HG03457 (cell line): Measurements from ENCODE around the gene GNPDA1.

ENCODE experiments used
- ATAC-seq: cut with Tn5 transposase; IDR thresholded peaks from one replicate; pipeline ENCODE4 v1.9.1; 2021; ENCODE audit warnings: moderate number of reproducible peaks; ENCODE audit not compliant: unreplicated experiment

GNPDA1 gene

DNA sequence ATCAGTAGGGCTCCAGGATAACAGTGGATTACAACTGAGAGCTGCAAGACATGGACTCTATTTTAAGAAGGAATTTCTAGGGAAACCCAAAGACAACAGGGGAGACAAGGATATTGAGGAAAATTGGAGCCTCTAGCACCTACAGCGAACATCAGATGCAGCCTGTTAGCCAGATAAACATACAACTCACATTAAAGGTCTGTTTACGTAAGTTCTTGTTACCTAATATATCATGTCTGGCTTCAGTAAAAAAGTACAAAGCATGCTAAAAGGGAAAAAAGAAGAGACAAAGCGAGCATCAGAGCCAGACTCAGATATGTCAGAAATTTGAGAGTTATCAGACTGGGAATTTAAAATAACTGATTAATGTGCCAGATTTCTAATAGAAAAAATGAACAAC lies 17.2 kb downstream of the GNPDA1 start:
- ATAC-seq: no peak

DNA sequence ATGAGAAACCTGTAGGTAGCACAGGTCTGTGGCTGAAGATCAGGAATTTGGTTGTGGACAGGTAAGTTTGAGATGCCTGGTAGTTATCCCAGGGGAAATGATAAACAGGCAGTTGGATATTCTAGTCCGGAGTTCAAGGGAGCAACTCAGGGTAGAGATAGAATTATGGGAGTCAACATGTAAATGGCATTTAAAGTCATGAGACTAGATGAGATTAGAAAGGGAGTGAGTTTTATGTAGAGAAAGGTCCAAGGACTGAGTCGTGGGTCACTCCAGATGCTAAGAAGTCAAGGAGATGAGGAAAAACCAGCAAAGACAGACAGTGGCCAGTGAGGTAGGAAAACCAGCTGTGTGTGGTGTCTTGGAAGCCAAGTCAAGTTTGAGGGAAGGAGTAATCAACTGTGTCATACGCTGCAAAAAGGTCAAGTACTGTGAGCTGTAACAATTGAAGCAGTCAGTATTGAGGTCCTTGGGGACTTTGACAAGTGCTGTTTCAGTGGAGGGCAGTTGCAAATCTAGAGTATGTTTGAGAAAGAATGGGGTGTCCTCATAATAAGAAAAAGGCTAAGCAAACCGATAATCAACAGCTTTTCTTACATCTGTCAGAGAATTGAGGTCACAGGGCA lies 18.2 kb downstream of the GNPDA1 start:
- no peak for ATAC-seq

DNA sequence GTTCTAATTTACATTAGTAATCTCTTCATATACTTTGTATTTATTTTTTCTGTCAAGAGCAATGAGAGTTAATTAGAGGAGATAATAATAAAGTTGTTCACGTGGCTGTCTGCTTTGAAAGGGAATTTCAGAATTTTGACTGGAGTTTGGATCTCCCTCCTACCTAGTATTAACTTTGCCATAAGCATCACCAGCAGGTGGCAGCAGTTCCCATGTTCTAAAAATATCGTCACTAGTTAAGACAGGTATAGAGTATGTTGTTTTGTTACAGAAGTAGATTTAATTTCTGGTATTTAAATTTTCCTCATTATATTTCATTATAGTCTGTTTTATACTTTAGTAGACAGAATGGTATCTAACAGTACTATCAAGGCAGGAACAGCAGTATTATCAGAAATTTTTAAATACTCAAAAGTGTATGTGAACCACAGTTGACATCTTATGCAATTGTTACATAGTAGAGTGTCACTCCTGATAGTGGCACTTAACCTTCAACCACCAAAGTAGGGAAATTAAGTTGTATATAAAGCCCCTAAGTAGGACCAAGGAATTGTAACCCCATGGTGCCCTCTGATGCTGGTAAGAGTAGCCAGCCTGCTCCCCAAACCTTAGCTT lies 20.4 kb downstream of the GNPDA1 start:
- ATAC-seq: no peak

DNA sequence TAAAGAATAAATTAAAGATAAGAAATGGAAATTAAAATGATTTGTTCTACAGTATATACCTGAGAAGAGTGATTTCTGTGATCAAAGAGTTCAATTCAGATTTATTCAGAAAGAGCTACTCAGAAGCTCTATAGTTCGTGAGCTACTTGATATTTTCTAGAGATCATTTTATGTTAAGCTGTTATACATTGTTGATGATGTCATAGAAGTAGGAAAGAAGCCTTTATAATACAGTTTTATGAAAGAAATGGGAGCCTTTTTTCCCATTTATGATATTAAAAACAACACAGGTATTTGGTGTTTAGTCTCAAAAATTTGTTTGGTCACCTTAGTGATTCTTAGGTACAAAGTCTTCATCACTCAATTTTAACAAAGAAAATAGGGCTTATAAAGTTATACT lies 23.1 kb downstream of the GNPDA1 start:
- ATAC-seq: no peak

DNA sequence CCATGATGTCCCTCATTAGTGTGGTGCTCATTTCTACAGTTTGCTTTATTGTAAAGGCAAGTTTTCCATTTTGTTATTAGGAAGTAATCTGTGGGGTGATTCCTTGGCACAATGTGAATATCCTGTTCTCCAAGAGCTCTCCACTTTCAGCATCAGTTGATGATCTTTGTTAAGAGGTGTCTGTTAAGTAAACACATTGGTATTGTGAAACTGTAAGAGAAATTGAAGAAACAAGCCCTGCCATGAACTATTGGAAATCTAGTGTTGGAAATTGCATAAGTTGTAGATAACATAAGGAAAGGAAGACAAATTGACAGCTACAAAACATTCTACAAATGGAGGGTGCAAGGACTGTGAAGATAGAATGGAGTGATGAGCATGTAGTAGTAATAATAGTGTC lies 26.8 kb downstream of the GNPDA1 start:
- ATAC-seq: no peak

DNA sequence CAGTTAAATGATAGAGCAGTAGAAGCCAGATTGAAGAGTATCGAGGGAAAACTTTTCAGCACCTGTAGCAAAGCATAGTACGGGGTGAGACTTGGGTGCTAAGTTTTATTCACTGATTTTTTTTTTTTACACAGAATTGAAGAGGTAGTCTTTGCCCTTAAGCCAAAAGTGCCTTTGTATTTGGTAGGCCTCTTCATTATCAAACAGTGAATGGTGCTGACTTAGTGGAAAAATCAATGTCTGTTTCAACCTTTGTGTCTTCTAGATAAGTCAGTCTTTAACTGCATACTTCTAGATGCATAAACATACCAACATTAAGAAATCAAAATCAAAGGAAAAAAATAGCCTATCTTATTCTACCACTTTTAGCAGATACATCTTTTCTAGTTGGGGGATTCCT lies 30.2 kb downstream of the GNPDA1 start:
- no peak for ATAC-seq

DNA sequence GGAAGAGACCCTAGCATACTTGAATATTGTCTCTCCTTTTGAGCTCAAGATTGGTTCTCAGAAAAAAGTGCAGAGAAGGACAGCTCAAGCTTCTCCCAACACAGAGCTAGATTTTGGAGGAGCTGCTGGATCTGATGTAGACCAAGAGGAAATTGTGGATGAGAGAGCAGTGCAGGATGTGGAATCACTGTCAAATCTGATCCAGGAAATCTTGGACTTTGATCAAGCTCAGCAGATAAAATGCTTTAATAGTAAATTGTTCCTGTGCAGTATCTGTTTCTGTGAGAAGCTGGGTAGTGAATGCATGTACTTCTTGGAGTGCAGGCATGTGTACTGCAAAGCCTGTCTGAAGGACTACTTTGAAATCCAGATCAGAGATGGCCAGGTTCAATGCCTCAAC lies 34.4 kb downstream of the GNPDA1 start:
- ATAC-seq: no peak

DNA sequence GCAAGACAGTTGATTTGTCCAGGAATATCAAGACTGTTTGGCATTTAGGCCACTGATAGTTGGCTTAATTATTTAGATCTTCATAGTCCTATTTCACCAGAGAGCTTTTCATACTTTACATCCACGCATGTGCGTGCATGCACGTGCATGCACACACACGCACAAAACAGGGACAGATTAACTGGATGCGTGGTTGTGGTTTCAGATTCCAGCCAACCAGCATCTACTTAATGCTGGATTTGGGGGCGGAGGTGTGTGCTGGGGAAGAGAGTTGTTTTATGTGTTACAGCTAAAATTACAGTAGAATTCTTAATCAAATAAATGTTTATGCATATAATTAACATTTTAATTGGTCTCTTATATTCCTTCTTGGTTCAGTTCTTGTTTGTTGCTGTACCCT lies 36.7 kb downstream of the GNPDA1 start:
- no peak for ATAC-seq

DNA sequence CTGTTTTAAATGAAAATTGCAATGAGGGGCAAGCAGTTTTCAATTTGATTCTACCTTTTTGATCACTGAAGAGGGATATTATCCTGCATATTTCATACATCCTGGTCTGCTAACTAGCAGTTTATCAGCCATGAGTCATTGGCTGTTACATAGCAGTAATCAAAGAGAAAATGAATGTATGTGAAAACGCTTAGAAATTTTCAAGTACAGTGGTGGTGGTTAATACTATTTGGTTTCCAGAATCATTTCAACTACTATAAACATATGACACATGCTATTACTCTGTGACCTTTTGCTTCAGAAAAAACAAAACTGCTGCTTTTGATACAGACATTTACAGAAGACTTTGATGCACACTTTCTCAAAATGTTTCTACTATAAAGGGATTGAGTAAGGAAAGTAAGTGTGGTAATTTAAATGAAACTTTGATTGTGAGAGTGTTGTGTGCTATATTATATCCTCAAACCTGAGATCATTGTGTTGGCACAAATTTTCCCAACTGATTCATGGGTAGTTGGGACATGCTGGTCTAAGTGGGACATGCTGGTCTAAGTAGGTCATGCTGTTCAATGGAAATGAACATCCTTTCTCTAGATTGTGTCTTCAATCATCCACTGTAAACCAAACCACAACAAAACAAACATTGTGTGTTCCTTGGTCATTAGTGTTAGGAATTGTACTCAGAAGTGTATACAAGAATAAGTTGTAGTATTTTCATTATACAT lies 38.8 kb downstream of the GNPDA1 start:
- no peak for ATAC-seq

DNA sequence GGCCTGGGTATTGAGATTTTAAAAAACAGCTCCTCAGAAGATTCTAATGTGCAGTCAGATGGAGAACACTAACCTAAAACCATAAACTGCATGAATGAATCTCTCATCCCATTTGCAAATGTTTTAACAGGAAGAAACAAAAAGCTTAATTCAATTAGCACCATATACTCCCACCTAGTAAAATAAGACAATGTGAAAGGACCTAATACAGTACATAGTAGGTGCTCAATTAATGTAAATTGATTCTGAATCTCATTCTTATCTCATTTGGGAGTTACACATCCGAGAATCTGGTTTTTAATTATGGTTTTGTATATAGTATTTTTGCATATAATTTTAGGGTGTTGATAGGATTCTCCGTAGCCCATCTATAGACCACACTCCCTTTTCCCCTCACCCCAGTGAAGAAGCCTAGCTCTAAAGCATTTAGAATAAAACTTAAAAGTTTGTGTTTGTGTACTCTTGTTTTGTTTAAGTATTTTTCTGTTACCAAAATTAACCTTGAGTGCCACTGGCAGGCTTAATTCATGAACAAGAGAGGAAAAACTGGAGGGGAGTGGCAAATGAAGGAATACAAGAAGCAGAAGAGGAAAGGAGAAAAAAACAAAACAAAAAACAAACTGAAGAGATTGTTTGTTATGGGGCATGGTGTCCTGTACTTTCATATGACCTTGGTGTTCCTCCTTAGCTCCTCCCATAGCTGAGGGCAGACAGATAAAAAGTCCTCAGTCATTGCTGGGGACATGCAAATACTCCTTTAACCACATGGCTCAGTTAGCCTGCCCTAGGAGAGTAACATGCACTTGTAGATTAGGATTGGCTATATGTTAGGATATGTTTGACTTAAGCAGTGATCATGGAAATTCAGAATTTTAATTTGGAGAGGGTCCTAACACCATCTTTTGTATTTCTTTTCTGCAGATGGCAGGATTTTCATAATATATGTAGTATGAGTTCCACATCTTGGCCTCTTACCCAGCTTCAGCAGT lies 42.8 kb downstream of the GNPDA1 start:
- ATAC-seq: peak; percentile 45

DNA sequence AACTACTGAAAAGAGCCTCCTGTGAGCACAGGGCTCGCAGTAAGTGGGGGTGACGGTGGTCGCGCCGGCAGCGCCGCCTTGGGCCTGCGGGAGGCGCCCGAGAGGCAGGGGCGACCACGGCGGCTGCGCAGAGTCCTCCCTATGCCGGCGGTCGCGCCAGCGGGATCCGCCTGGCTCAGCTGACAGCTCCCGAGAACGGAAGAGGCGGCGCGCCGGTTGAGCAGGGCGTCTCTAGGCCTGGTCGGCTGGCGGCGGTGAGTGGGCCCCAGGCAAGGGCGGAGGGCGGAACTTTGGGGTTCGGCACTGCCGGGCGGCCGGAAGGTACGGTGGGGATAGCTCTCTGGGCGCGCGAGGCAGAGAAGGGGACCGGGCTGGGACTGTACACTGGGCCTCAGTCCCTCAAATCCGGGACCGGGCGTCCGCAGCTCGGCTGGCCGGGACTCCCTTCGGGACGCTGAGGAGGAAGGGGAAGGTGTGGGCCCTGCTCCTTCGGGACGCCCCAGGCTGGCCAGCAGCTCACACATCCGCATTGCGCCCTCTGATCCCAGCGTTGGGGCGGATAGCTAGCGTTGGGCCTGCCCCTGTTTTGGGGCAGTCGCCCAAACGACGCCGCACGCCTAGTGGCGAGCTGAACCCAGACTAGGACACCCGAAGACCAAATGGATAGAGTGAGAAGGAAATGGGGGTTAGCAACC lies 43.8 kb downstream of the GNPDA1 start, which contains the start of gene RNF14:
RNF14 (plus strand) TSS at position 192 of the 695 bp plus-strand sequence. CDS start 4,484 bp downstream, outside the sequence.
- peak; percentile 86 for ATAC-seq

DNA sequence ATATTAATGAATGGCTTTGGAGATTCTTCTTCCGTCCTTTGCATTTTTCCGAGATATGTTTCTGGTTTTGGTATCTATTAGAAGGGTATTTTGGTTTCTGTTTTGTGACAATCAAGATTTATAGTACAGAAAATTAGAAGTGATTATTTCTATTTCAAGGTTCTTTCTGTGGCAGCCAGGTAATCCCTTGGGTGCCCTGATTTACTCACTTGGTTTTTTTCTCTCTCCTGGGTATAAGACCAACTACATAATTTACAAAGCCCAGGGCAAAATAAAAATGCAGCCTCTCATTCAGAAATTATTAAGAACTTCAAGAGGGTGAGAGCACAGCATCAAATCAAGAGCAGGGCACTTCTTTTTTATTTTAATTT lies 45.9 kb downstream of the GNPDA1 start:
- no peak for ATAC-seq

DNA sequence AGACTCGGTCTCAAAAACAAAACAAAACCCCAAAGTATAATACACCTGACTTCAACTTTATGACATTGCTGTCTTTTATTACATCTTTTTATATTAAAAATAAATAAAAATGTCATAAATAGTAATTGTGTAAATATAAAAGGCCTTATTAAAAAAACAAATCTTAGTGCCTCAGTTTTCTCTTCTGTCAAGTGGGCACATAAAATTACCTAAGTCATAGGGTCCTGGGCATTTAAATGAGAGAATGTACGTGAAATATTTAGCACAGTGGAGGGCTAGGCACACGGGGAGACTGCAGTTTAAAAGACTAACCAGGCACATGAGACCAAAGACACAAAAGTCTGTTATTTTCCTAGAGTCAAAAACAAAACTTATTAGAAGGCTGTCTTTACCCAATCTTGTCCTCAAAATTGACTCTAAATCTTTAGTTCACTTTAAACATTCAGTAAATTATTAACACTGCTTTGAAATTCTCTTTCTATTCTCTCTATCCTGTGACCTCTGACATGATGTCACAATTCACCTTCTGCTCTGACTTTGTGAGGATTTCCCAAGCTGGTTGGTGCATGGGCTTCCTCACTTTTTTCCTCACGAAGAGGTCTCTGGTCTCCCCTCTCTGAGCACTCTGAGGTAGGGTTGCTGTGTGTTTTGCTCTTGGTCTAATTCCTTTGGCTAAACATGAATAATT lies 46.4 kb downstream of the GNPDA1 start:
- no peak for ATAC-seq

DNA sequence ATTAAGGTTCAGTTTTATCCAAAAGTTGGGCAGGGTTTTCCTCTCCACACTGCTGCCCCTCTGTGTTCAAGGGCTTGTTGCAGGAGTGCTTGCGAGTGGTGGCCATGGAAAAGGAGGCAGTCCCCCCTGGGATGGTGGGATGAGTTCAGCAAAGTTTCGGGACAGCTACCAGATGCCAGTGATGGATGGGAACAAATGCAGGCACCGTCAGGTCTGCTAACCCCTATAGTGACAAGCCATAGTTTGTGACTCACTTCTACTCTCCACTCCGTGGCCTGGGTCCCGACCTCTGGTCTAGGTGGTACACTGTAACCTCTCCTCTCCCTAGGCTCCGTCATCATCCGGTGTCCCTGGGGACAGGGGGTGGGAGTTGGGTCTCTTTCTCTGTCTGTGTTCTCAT lies 47.8 kb downstream of the GNPDA1 start:
- ATAC-seq: no peak

DNA sequence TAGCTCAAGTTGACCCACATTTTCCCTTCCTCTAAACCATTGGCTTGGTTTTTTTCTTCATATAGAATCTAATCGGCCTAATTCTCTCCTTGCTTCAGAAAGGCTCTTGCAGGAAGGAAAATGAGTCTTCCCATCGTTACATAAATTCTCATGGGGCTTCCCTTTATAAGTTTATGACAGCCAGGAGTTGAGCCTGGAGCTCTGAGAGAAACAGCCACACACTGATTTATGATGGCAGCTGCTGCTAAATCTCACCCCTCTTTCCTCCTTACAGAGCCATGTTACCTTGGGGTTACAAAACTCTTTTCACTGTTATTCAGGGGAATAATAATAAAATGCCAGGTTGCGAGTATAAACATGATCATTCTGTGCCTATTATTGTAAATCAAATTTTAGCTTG lies 49.1 kb downstream of the GNPDA1 start:
- no peak for ATAC-seq

DNA sequence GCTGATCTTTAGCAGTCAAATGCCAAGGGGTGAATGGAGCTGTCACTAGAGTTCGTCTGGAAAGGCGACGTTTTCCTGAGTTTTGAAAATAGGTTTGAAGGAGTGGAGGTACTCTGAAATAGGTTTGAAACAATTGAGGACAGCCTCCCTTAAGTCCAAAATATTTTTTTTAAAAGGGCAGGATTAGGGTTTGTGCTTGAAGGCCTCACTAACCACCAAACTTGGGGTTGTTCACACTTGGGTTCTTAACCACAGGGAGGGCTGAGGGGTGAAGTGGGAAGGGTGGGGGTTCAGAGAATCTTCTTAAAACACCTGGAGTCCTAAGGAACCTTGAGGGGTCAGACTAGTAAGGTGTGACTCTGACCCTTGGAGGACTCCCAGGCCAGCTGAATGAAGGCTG lies 51.4 kb downstream of the GNPDA1 start:
- no peak for ATAC-seq

DNA sequence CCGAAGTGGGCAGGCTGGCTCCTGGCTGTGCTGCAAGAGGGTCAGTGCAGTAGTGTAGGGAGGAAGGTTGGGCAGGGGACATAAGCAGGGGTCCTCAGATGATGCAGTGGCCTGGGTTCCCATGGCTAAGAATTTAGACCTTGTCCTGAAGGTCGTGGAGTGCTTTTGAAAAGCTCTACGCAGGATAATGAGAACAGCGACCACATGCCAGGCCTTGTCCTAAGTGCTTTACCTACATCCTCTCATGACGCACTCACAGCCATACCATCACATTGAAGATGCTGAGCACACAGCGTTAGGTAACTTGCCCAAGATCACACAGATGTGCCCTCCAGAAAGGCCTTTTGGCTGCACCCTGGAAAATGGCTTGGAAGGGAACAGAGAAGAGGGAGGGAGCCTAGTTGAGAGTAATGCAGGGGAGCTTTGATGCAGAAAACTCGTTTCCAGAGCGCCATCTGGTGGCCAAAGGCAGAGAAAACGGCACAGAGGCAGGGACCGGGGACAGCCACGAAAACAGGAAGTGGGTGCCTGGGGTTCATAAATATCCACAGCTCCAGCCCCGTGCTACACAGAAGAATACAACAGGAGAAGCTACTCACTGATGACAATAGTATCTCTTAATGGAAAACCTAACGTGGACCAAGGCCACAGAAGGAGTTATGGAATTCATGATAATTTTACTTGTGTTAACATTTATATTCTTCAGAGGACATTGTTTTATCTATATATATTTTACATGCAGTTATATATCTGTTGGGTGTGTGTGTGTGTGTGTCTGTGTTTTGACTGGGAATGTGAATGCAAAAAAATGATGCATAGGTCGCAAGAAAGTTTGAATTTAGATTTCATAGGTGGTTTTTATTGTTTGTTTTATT lies 52.1 kb downstream of the GNPDA1 start:
- peak; percentile 85 for ATAC-seq

DNA sequence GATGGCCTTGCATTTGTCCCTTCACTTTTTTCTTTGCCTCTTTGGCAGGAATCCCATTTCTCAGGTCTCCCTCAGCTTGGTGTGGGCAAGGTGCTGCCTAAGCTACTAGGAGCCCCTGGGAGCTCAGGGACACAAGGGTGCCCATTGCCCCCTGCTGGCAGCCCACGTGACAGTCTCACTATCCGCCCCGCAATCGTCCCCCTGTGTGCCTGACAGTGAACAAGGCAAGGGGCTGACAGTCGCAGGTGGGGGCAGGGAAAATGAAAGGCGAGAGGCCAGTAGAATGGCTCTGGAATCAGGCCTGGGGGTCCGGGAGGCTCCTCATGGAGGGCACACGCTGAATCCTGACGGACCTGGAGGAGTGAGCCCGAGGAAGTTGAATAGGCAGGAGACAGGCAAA lies 52.8 kb downstream of the GNPDA1 start:
- no peak for ATAC-seq

DNA sequence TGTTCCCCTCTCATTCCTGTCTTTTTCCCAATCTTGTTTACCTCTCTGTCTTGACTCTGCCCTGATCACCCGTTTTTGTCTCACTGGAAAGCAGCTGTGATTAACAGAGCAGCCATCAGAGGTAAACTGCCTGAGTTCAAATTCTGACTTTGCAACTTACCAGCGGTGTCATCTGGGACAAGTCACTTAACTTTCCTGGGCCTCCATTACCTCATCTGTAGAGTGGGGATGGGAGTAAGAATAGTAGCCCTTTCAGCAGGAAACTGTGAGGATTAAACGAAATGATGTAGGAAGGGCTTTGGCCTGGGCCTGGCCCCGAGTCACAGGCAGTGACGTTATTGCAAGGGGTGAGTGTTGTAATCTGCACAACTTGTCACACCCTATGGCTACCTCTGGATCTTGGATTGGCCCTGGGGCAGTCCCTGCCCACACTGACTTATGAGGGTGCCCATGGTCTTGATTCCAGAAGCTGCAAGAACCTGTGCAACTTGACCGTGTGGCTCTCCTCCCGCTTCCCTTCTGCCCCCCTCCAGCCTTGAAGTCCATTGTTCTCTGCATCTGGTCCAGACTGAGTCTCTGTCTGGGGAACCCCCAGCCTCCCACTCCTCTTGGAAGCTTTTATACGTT lies 54.2 kb downstream of the GNPDA1 start:
- ATAC-seq: no peak
